Right atrium auricular region (tissue), 2 donors: Measurements from ENCODE around the gene ATP10A. TPM values are rescaled to one million over a fixed set of nuclear protein-coding genes. Genes with fewer than 3 reads are reported as not detected.
"Not testable (repeated sequence)": the region's sequence is repeated elsewhere in the genome, so short reads cannot be mapped to it uniquely, and the experiment has no call there.

ENCODE experiments used
- DNase-seq: peaks from one replicate; pipeline ENCODE4 v3.0.0-alpha.2; 2019; ENCODE audit warnings: low spot score
- H3K27ac ChIP-seq, 2 donors: fragments of 200-600 bp; sonication (generic); 1 replicate in 1 of 2; 2 replicates in 1 of 2; pipeline ENCODE4 v1.5.1; 2016 to 2019
- H3K27me3 ChIP-seq, 2 donors: fragments of 200-600 bp; sonication (generic); one replicate each; pipeline versions ENCODE4 v1.5.1 to v1.6.0; 2017 to 2019
- H3K36me3 ChIP-seq: fragments of 200-600 bp; sonication (generic); one replicate; pipeline ENCODE4 v1.5.1; 2016
- H3K4me1 ChIP-seq, 2 donors: fragments of 200-600 bp; sonication (generic); one replicate each; pipeline versions ENCODE4 v1.5.1 to v1.6.0; 2017 to 2019
- H3K4me3 ChIP-seq, 2 donors: fragments of 200-600 bp; sonication (generic); 1 replicate in 1 of 2; 2 replicates in 1 of 2; pipeline ENCODE4 v1.5.1; 2017 to 2019; ENCODE audit warnings: mild to moderate bottlenecking in 1 of 2, moderate library complexity in 1 of 2
- H3K9me3 ChIP-seq, 2 donors: fragments of 200-600 bp; sonication (generic); one replicate each; pipeline ENCODE4 v1.5.1; 2019
- total RNA-seq, 2 donors: library from RNA; depleted of rRNA; stranded (reverse); fragments of >200 nt; gene quantifications; one replicate each; pipeline ENCODE4 v1.1.0, GENCODE V29; 2016
- TF ChIP-seq, protein P1 (sequence below), 2 donors: fragments of 200-600 bp; sonication (generic); IDR thresholded peaks; one replicate each; pipeline ENCODE4 v1.5.1; 2019; ENCODE audit warnings: antibody characterized with exemption in 2 of 2

The ATP10A gene
- total RNA-seq, 2 donors from 2014 or later: 3.2 to 6.0 TPM

DNA sequence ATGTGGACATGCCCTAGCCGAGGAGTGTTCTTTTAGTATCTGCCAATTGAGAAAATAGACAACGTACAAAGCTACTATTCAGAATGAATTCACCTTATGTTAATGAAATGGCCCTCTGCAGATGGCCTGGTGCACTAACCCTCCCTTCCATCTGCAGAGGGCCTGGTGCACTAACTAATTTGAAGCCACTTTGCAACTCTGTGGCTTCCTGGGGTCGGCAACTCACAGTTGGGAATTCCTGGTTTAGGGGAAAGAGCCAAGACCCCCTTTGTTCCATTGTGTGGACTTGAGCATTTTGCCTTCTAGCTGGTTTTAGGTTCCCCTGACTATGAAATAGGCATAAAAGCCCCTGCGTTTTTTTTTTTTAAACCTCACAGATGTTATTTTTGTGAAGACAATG, 220.0 kb downstream of the ATP10A start:
- no peaks in the 10 kb centered on the region for H3K4me1 ChIP-seq
- no peak overlapping the region for H3K4me3 ChIP-seq
- TF ChIP-seq, protein P1, sequence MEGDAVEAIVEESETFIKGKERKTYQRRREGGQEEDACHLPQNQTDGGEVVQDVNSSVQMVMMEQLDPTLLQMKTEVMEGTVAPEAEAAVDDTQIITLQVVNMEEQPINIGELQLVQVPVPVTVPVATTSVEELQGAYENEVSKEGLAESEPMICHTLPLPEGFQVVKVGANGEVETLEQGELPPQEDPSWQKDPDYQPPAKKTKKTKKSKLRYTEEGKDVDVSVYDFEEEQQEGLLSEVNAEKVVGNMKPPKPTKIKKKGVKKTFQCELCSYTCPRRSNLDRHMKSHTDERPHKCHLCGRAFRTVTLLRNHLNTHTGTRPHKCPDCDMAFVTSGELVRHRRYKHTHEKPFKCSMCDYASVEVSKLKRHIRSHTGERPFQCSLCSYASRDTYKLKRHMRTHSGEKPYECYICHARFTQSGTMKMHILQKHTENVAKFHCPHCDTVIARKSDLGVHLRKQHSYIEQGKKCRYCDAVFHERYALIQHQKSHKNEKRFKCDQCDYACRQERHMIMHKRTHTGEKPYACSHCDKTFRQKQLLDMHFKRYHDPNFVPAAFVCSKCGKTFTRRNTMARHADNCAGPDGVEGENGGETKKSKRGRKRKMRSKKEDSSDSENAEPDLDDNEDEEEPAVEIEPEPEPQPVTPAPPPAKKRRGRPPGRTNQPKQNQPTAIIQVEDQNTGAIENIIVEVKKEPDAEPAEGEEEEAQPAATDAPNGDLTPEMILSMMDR (IDR thresholded peaks at IDR 0.05): no peak
- no peak for DNase-seq
- no peaks in the 10 kb centered on the region for H3K9me3 ChIP-seq
- H3K36me3 ChIP-seq: no peaks in the 10 kb centered on the region
- H3K27ac ChIP-seq: no peak overlapping the region
- no peaks in the 10 kb centered on the region for H3K27me3 ChIP-seq

GRCh38 chr15:25641762-25642161, 221.4 kb downstream of the ATP10A start:
- Histone ChIP-seq H3K27me3 (no peaks in the 10 kb centered on the region), H3K4me1 (no peaks in the 10 kb centered on the region), H3K9me3 (no peaks in the 10 kb centered on the region), H3K36me3 (no peaks in the 10 kb centered on the region), H3K4me3 (no peak overlapping the region), H3K27ac (no peak overlapping the region)
- TF ChIP-seq, protein P1 (IDR thresholded peaks at IDR 0.05): no peak
- DNase-seq: no peak

DNA sequence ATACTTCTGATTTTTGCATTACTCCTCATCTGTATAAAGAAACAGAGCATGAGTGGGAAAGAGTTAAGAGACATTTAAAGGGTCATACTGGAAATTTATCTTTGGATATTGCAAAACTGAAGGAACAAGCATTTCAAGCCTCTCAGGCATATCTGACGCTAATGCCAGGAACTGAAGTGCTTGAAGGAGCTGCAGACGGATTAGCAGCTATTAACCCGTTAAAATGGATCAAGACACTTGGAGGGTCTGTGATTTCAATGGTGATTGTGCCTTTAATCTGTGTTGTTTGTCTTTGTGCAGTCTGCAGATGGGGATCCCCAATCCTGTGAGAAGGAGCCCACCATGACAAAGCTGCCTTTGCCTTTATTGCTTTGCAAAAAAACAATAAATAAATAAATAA, 221.8 kb downstream of the ATP10A start:
- Histone ChIP-seq H3K4me3 (no peak overlapping the region), H3K36me3 (no peaks in the 10 kb centered on the region), H3K27ac (no peak overlapping the region), H3K4me1 (no peaks in the 10 kb centered on the region), H3K9me3 (no peaks in the 10 kb centered on the region), H3K27me3 (no peaks in the 10 kb centered on the region)
- DNase-seq: no peak
- TF ChIP-seq, protein P1 (IDR thresholded peaks at IDR 0.05): no peak

DNA sequence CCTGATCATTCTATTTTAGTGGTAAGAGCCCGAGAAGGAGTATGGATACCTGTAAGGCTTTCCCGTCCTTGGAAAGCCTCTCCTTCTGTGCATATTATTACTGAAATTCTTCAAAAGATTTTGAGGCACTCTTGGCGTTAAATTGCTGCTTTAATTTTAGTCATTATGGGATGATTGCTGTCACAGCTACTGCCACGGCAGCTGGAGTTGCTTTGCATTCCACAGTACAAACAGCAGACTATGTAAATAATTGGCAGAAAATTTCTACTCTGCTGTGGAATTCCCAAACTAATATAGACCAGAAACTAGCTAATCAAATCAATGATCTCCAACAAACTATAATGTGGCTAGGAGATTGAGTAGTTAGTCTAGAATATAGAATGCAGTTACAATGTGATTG, 222.2 kb downstream of the ATP10A start:
- DNase-seq, H3K27ac ChIP-seq, H3K27me3 ChIP-seq, H3K36me3 ChIP-seq, H3K4me1 ChIP-seq, H3K4me3 ChIP-seq, H3K9me3 ChIP-seq: not testable (repeated sequence)

DNA sequence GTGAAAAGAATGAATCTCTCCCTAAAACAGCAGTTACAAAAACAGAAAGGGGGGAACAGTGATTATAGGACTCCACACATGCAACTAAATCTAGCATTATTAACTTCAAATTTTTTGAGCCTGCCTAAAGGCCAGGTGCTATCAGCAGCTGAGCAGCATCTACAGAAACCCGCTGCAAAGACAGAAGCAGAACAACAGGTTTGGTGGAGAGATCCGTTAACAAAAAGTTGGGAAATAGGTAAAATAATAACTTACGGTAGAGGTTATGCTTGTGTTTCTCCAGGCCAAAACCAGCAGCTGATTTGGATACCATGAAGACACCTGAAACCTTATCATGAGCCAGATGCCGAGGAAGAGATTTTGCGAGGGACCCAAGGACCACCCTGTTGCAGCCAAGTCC, 222.7 kb downstream of the ATP10A start:
- TF ChIP-seq, protein P1 (IDR thresholded peaks at IDR 0.05): no peak
- H3K4me1 ChIP-seq: no peaks in the 10 kb centered on the region

DNA sequence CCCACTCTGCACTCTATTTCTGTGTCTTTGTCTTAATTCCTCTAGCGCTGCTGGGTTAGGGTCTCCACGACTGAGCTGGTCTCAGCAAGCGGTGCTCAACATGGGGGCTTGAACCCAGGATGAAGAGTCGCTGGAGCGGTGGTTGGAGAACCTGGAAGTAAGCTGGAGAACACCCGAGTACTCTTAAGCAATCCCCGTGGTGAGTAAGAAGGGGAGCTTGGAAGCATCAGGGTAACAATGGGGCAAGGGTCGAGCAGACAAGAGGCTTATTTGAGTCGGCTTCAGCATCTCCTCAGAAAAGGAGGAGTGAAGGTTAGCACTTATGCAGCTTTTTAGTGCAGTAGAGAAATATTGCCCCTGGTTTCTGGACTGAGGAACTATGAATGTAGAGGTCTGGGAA, 226.6 kb downstream of the ATP10A start:
- not testable (repeated sequence) for H3K9me3 ChIP-seq, H3K27ac ChIP-seq, H3K36me3 ChIP-seq, DNase-seq, H3K27me3 ChIP-seq, H3K4me1 ChIP-seq, H3K4me3 ChIP-seq

More for the DNA sequence above, 222.7 kb downstream of the ATP10A start:
- Histone ChIP-seq H3K27me3 (no peaks in the 10 kb centered on the region), H3K9me3 (no peaks in the 10 kb centered on the region), H3K27ac (no peak overlapping the region), H3K4me3 (no peak overlapping the region), H3K36me3 (no peaks in the 10 kb centered on the region)
- DNase-seq: no peak

GRCh38 chr15:25635191-25635590, 227.9 kb downstream of the ATP10A start:
- Histone ChIP-seq H3K36me3 (no peaks in the 10 kb centered on the region), H3K27ac (no peak overlapping the region), H3K4me1 (no peaks in the 10 kb centered on the region), H3K27me3 (no peaks in the 10 kb centered on the region), H3K9me3 (no peaks in the 10 kb centered on the region), H3K4me3 (no peak overlapping the region)
- no peak for DNase-seq
- TF ChIP-seq, protein P1 (IDR thresholded peaks at IDR 0.05): no peak
